WTC11 (cell line): Measurements from ENCODE around the gene SLC19A2. TPM values are rescaled to one million over a fixed set of nuclear protein-coding genes. Genes with fewer than 3 reads are reported as not detected.

Experiments
- ATAC-seq: fragments of 200-7000 bp; cut with Tn5 transposase; 2 replicates; pipeline ENCODE4 v1.10.0; 2021; ENCODE audit warnings: mild to moderate bottlenecking, moderate library complexity
- CTCF ChIA-PET: fragments of 300-600 bp; sonication (Branson Sonifier 250); formaldehyde crosslinking; loops from one replicate; lab custom pipeline; 2021; ENCODE audit warnings: antibody characterized with exemption; lab: Charles Lee
- POLR2A ChIA-PET: fragments of 350-600 bp; sonication (Branson Sonifier 250); formaldehyde crosslinking; loops from one replicate; lab custom pipeline; 2021; ENCODE audit warnings: antibody characterized with exemption; lab: Charles Lee
- DNase-seq: peaks from one replicate; pipeline ENCODE4 v3.0.0; 2021; ENCODE audit warnings: low spot score
- H3K27ac Mint-ChIP-seq: 2 replicates; pipeline ENCODE4 v1.8.0; 2021; ENCODE audit warnings: mixed read lengths
- H3K27me3 Mint-ChIP-seq: 2 replicates; pipeline ENCODE4 v1.8.0; 2021; ENCODE audit warnings: low read depth, mild to moderate bottlenecking, moderate library complexity, mixed read lengths
- H3K36me3 Mint-ChIP-seq: 2 replicates; pipeline ENCODE4 v1.8.0; 2021; ENCODE audit warnings: mixed read lengths
- H3K4me1 Mint-ChIP-seq: 2 replicates; pipeline ENCODE4 v1.8.0; 2022; ENCODE audit warnings: mixed read lengths
- H3K4me3 Mint-ChIP-seq: 2 replicates; pipeline ENCODE4 v1.8.0; 2021; ENCODE audit warnings: mild to moderate bottlenecking, moderate library complexity, mixed read lengths
- H3K9me3 Mint-ChIP-seq: 2 replicates; pipeline ENCODE4 v1.8.0; 2021; ENCODE audit warnings: mixed read lengths
- ATF1 ChIP-seq: sonication (generic); formaldehyde crosslinking; IDR thresholded peaks from 2 replicates; pipeline ENCODE4 v1.8.1; 2023; ENCODE audit warnings: mild to moderate bottlenecking, moderate library complexity, missing genetic modification reagents
- ELF4 ChIP-seq: sonication (generic); formaldehyde crosslinking; IDR thresholded peaks from 2 replicates; pipeline ENCODE4 v1.8.1; 2022; ENCODE audit warnings: low read depth, mild to moderate bottlenecking, moderate library complexity, missing genetic modification reagents
- ERG ChIP-seq: fragments of 250-450 bp; sonication (Bioruptor Pico); IDR thresholded peaks from 2 replicates; pipeline ENCODE4 v1.8.0; 2021; ENCODE audit warnings: mild to moderate bottlenecking
- HMGXB4 ChIP-seq: sonication (generic); formaldehyde crosslinking; IDR thresholded peaks from 2 replicates; pipeline ENCODE4 v1.8.1; 2023; ENCODE audit warnings: mild to moderate bottlenecking, moderate library complexity, missing genetic modification reagents
- IRF2 ChIP-seq: sonication (generic); formaldehyde crosslinking; IDR thresholded peaks from 2 replicates; pipeline ENCODE4 v1.8.0; 2022; ENCODE audit warnings: low read depth, missing genetic modification reagents, borderline replicate concordance
- JAZF1 ChIP-seq: fragments of 250-450 bp; sonication (Bioruptor Pico); IDR thresholded peaks from 2 replicates; pipeline ENCODE4 v1.9.0; 2021; ENCODE audit warnings: moderate library complexity, mild to moderate bottlenecking, inconsistent platforms
- JUN ChIP-seq: sonication (generic); formaldehyde crosslinking; IDR thresholded peaks from 2 replicates; pipeline ENCODE4 v1.8.0; 2023; ENCODE audit warnings: mild to moderate bottlenecking, missing genetic modification reagents
- MYBL2 ChIP-seq: sonication (generic); formaldehyde crosslinking; IDR thresholded peaks from 2 replicates; pipeline ENCODE4 v1.8.1; 2023; ENCODE audit warnings: mild to moderate bottlenecking, moderate library complexity, missing genetic modification reagents
- NFE2L1 ChIP-seq: sonication (generic); formaldehyde crosslinking; IDR thresholded peaks from 2 replicates; pipeline ENCODE4 v1.8.1; 2023; ENCODE audit warnings: missing genetic modification reagents
- PRRX2 ChIP-seq: fragments of 250-450 bp; sonication (Bioruptor Pico); IDR thresholded peaks from 2 replicates; pipeline ENCODE4 v1.8.0; 2021; ENCODE audit warnings: mild to moderate bottlenecking
- RORB ChIP-seq: fragments of 250-450 bp; sonication (Bioruptor Pico); IDR thresholded peaks from 2 replicates; pipeline ENCODE4 v1.9.0; 2021; ENCODE audit warnings: mild to moderate bottlenecking
- ZNF263 ChIP-seq: sonication (generic); formaldehyde crosslinking; IDR thresholded peaks from 2 replicates; pipeline ENCODE4 v1.8.1; 2022; ENCODE audit warnings: low read depth, mild to moderate bottlenecking, moderate library complexity, missing genetic modification reagents
- ZNF317 ChIP-seq: sonication (generic); formaldehyde crosslinking; IDR thresholded peaks from 2 replicates; pipeline ENCODE4 v1.8.1; 2023; ENCODE audit warnings: low read depth, mild to moderate bottlenecking, moderate library complexity, missing genetic modification reagents, borderline replicate concordance
- ZNF396 ChIP-seq: fragments of 250-450 bp; sonication (Bioruptor Pico); IDR thresholded peaks from 2 replicates; pipeline ENCODE4 v1.8.0; 2021; ENCODE audit warnings: mild to moderate bottlenecking, moderate library complexity, borderline replicate concordance
- ZNF416 ChIP-seq: fragments of 250-450 bp; sonication (Bioruptor Pico); IDR thresholded peaks from 2 replicates; pipeline ENCODE4 v1.9.0; 2021; ENCODE audit warnings: mild to moderate bottlenecking, inconsistent platforms
- ZNF512 ChIP-seq: sonication (generic); formaldehyde crosslinking; IDR thresholded peaks from 2 replicates; pipeline ENCODE4 v1.8.1; 2022; ENCODE audit warnings: missing genetic modification reagents, borderline replicate concordance
- total RNA-seq: library from RNA; stranded (reverse); gene quantifications from 3 replicates; pipeline ENCODE4 v1.2.3, GENCODE V29; 2021
- TF ChIP-seq, protein P1 (sequence below): sonication (generic); formaldehyde crosslinking; IDR thresholded peaks from 2 replicates; pipeline ENCODE4 v1.8.1; 2022; ENCODE audit warnings: low read depth, missing genetic modification reagents, borderline replicate concordance

The SLC19A2 gene
- total RNA-seq, 1 experiment from 2014 or later: 15.8 TPM

DNA sequence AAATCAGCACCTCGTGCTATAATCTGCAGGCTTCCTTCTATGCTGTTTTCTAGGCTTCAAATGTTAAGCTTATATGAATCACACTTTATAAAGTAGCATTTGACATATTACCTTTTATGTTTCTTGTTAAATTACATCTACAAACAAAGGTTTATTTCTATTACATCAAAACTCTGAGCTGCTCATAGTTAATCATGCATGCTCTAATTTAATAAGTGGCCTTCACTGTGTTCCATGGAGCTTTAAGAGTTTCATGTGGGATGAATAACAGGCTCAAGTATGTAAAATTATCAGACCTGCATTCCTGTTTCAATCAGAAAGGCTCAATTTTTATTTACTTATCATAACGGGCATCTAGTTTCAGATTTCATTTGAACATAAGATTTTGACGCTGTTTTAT is 13.0 kb downstream of the SLC19A2 start (continued):
- TF ChIP-seq PRRX2 (no peak), ZNF317 (CRISPR knock-in tag) (no peak), ATF1 (no peak), ZNF512 (no peak), ERG (CRISPR knock-in tag) (no peak), NFE2L1 (CRISPR knock-in tag) (no peak), JAZF1 (CRISPR knock-in tag) (no peak)

GRCh38 chr1:169468982-169469381 is 16.8 kb downstream of the SLC19A2 start:
- DNase-seq: no peak
- Mint-ChIP-seq H3K36me3 (peaks cover 18% of the 10 kb centered on the region), H3K4me3 (no peak overlapping the region), H3K4me1 (no peaks in the 10 kb centered on the region)
- POLR2A ChIA-PET: no interaction called here
- TF ChIP-seq PRRX2 (no peak), IRF2 (CRISPR knock-in tag) (no peak), ZNF416 (no peak), ELF4 (CRISPR knock-in tag) (no peak), RORB (CRISPR knock-in tag) (no peak), ZNF512 (no peak), ZNF396 (no peak), HMGXB4 (CRISPR knock-in tag) (no peak), ZNF263 (CRISPR knock-in tag) (no peak), JUN (CRISPR knock-in tag) (no peak), MYBL2 (CRISPR knock-in tag) (no peak)
- TF ChIP-seq, protein P1, sequence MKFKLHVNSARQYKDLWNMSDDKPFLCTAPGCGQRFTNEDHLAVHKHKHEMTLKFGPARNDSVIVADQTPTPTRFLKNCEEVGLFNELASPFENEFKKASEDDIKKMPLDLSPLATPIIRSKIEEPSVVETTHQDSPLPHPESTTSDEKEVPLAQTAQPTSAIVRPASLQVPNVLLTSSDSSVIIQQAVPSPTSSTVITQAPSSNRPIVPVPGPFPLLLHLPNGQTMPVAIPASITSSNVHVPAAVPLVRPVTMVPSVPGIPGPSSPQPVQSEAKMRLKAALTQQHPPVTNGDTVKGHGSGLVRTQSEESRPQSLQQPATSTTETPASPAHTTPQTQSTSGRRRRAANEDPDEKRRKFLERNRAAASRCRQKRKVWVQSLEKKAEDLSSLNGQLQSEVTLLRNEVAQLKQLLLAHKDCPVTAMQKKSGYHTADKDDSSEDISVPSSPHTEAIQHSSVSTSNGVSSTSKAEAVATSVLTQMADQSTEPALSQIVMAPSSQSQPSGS (CRISPR knock-in tag): no peak
- TF ChIP-seq, all 79 proteins: peak for 0
- CTCF ChIA-PET: interaction anchor here (1.2 kb wide), 1 partner anchor 77 kb away, joined by 3 read pairs; no protein-coding TSS in a partner anchor
- H3K9me3 Mint-ChIP-seq: no peaks in the 10 kb centered on the region
- no peak for ATAC-seq
- H3K27ac Mint-ChIP-seq: no peak overlapping the region
- no peaks in the 10 kb centered on the region for H3K27me3 Mint-ChIP-seq
